MM.1S (cell line): ENCODE measurements around the gene TTLL11.

Source experiments
- CTCF ChIP-seq: fragments of 300-600 bp; sonication (generic); IDR thresholded peaks from 2 replicates; pipeline ENCODE4 v1.5.1; 2016; ENCODE audit warnings: antibody characterized with exemption, low read length, mixed read lengths
- EZH2phosphoT487 ChIP-seq: fragments of 300-600 bp; sonication (generic); IDR thresholded peaks from 2 replicates; pipeline ENCODE4 v1.6.1; 2018; ENCODE audit warnings: antibody characterized with exemption, low read length

GRCh38 chr9:121926351-121926801 is 166.7 kb downstream of the TTLL11 start:
- TF ChIP-seq CTCF (no peak), EZH2phosphoT487 (no peak)
